GDM1 (cell line): Measurements from ENCODE around the gene NRARP.

Experiments used
- DNase-seq: peaks from one replicate; lab custom pipeline; 2025; lab: John Stamatoyannopoulos, UW

Gene NRARP

GRCh38 chr9:137297966-137298365, 4.1 kb downstream of the NRARP start:
- no peak for DNase-seq

GRCh38 chr9:137296670-137297664, 5.1 kb downstream of the NRARP start:
- no peak for DNase-seq

GRCh38 chr9:137295849-137296669, 6.0 kb downstream of the NRARP start:
- DNase-seq, result no peak

- peak; percentile 39 for DNase-seq
These were observed 6.7 kb downstream of the NRARP start for GRCh38 chr9:137295238-137295811.

- DNase-seq, result no peak
These were observed 7.3 kb downstream of the NRARP start for GRCh38 chr9:137294681-137295237.

GRCh38 chr9:137294091-137294680, 7.9 kb downstream of the NRARP start:
- peak; percentile 36 for DNase-seq

- DNase-seq, result no peak
These were observed 8.5 kb downstream of the NRARP start for GRCh38 chr9:137293482-137294090.

GRCh38 chr9:137293094-137293481, 9.0 kb downstream of the NRARP start:
- no peak for DNase-seq

- DNase-seq, result no peak
These were observed 15.1 kb downstream of the NRARP start for GRCh38 chr9:137286975-137287383.

GRCh38 chr9:137281345-137282116, 20.5 kb downstream of the NRARP start:
- no peak for DNase-seq

- DNase-seq, result no peak
These were observed 21.4 kb downstream of the NRARP start for GRCh38 chr9:137280474-137281344.

GRCh38 chr9:137279741-137280473, 22.2 kb downstream of the NRARP start:
- DNase-seq, result no peak

GRCh38 chr9:137278721-137279711, 23.1 kb downstream of the NRARP start:
- no peak for DNase-seq

GRCh38 chr9:137278061-137278701, 23.9 kb downstream of the NRARP start:
- no peak for DNase-seq

GRCh38 chr9:137277329-137278041, 24.6 kb downstream of the NRARP start, which contains the start of gene TOR4A:
Gene TOR4A, plus strand, starts transcription at chr9:137277726. Its CDS starts 964 bp downstream, at chr9:137278690.
- DNase-seq, result peak; percentile 68
